Measurements from ENCODE around the gene TSPY1.
"Not testable (repeated sequence)": the region's sequence is repeated elsewhere in the genome, so short reads cannot be mapped to it uniquely, and the experiment has no call there.

DNA sequence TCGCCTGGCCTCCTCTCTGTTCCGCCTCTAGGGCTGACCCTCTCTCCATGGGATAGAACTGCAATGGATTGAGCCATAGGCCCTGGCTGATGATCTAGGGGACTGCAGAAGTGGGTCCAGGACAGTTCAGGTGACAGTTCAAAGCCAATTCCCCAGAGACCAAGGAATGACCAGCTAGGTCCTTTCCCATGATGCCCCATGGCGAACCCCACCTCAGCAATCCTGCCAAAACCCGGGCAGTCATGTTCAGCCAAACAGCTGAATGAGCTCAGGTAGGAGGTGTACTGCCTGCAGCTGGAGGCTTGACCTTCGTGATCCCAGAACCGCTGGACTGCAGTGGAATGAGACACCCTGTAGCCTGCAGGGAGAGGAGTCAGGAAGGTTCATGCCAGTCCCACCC lies 37.6 kb downstream of the TSPY1 start:
- TF ChIP-seq, protein P1, sequence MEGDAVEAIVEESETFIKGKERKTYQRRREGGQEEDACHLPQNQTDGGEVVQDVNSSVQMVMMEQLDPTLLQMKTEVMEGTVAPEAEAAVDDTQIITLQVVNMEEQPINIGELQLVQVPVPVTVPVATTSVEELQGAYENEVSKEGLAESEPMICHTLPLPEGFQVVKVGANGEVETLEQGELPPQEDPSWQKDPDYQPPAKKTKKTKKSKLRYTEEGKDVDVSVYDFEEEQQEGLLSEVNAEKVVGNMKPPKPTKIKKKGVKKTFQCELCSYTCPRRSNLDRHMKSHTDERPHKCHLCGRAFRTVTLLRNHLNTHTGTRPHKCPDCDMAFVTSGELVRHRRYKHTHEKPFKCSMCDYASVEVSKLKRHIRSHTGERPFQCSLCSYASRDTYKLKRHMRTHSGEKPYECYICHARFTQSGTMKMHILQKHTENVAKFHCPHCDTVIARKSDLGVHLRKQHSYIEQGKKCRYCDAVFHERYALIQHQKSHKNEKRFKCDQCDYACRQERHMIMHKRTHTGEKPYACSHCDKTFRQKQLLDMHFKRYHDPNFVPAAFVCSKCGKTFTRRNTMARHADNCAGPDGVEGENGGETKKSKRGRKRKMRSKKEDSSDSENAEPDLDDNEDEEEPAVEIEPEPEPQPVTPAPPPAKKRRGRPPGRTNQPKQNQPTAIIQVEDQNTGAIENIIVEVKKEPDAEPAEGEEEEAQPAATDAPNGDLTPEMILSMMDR (conservative IDR thresholded peaks at IDR 0.05; ENCODE audit: low read depth, low read length): not testable (repeated sequence)
- TF ChIP-seq EZH2 (IDR thresholded peaks at IDR 0.05; ENCODE audit: low read length, unreplicated experiment): not testable (repeated sequence)
